WERI-Rb-1 (cell line): ENCODE results near the gene SPTAN1.
A peak's percentile ranks its signal among the peaks of the same experiment; 100 is the strongest.

Experiments used
- DNase-seq: peaks from one replicate; pipeline ENCODE4 v3.0.0-alpha.2; 2020
- H3K27ac ChIP-seq: fragments of 250-450 bp; sonication (Bioruptor Pico); 2 replicates; pipeline ENCODE4 v1.5.1; 2020; ENCODE audit warnings: mild to moderate bottlenecking, moderate library complexity
- H3K27me3 ChIP-seq: fragments of 250-450 bp; sonication (Bioruptor Pico); 2 replicates; pipeline ENCODE4 v1.5.1; 2021; ENCODE audit warnings: mild to moderate bottlenecking, low read depth, moderate library complexity; ENCODE audit not compliant: insufficient read depth, severe bottlenecking
- H3K36me3 ChIP-seq: fragments of 250-450 bp; sonication (Bioruptor Pico); 2 replicates; pipeline ENCODE4 v1.5.1; 2020; ENCODE audit warnings: mild to moderate bottlenecking, moderate library complexity
- H3K4me3 ChIP-seq: 2 replicates; pipeline ENCODE4 v1.5.1; 2011; ENCODE audit warnings: low read depth, mild to moderate bottlenecking, control low read depth, low read length
- H3K9me3 ChIP-seq: fragments of 250-450 bp; sonication (Bioruptor Pico); 2 replicates; pipeline ENCODE4 v1.5.1; 2021; ENCODE audit warnings: mild to moderate bottlenecking, moderate library complexity; ENCODE audit not compliant: severe bottlenecking
- CTCF ChIP-seq: IDR thresholded peaks from 2 replicates; pipeline ENCODE4 v1.5.1; 2011; ENCODE audit warnings: low read depth, mild to moderate bottlenecking, control low read depth, inconsistent platforms, low read length

Gene SPTAN1

DNA sequence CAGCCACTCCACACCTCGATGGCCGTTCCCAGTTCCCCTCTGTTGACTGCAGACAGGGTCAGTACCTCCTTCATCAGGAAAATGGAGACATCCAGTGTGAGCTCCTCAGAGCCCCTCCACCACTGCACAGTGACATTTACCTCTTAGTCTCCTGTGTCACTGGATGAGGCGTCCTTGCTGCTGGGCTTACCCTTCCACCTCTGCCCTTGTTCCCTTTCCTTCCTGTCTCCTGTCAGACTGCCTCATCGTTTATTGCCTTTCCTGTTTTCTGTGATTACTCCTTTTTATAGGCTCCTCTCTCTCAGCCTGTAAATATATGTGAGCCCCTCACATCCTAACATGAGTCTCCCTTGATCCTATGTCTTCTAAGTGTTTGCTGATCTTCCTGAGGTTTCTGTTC lies 23.2 kb upstream of the SPTAN1 start:
- Histone ChIP-seq H3K9me3 (no peaks in the 10 kb centered on the region), H3K27ac (no peak overlapping the region), H3K27me3 (no peaks in the 10 kb centered on the region), H3K36me3 (peaks cover 82% of the 10 kb centered on the region), H3K4me3 (no peak overlapping the region)
- DNase-seq, result no peak
- no peak for TF ChIP-seq CTCF

DNA sequence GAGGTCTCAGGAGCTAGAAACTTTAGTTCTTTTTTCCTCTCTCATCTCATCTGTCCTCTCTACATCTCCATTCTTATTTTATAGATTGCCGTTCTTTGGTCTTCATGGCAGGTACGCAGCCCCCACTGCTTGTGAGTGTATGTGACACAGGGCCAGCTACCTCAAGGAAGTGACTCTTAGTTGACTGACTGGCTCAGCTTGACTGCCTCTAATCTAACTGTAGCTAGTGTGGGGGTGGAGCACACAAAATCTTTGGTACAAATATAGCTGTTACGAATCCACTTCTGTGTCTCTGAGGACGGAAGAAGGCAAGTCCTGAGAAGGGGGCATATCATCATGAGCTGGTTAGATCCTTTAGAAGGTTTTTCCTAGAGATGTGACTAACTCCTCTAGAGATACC lies 19.8 kb upstream of the SPTAN1 start:
- no peak overlapping the region for H3K27ac ChIP-seq
- no peaks in the 10 kb centered on the region for H3K9me3 ChIP-seq
- no peak overlapping the region for H3K4me3 ChIP-seq
- no peak for DNase-seq
- H3K27me3 ChIP-seq, result no peaks in the 10 kb centered on the region
- H3K36me3 ChIP-seq, result peaks cover 59% of the 10 kb centered on the region
- TF ChIP-seq CTCF, result no peak

- TF ChIP-seq CTCF, result no peak
- H3K9me3 ChIP-seq, result no peaks in the 10 kb centered on the region
- peaks cover 57% of the 10 kb centered on the region for H3K36me3 ChIP-seq
- H3K27ac ChIP-seq, result no peak overlapping the region
- no peak overlapping the region for H3K4me3 ChIP-seq
- H3K27me3 ChIP-seq, result no peaks in the 10 kb centered on the region
- no peak for DNase-seq
Observed at GRCh38 chr9:128540634-128541360, 11.6 kb upstream of the SPTAN1 start.

DNA sequence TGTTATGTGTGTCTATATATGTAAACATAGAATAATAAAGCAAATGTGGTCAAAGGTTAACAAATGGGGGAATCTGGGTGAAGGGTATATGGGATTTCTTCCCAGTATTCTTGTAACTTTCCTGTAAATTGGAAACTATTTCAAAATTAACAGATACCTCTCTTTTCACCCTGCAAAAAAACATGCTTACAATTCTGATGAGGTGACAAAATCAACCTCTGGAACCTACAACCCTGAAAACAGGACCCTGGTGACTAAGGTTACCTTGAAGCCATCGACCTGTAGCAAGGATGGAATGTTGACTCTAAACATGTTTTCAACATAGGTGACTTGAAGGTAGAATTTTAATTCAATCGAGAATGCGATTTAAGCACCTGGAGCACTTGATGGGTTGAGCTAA lies 5.9 kb upstream of the SPTAN1 start:
- no peaks in the 10 kb centered on the region for H3K27me3 ChIP-seq
- no peak for TF ChIP-seq CTCF
- no peaks in the 10 kb centered on the region for H3K9me3 ChIP-seq
- no peak for DNase-seq
- H3K36me3 ChIP-seq, result peaks cover 16% of the 10 kb centered on the region
- H3K4me3 ChIP-seq, result no peak overlapping the region
- H3K27ac ChIP-seq, result no peak overlapping the region

- H3K27me3 ChIP-seq, result no peaks in the 10 kb centered on the region
- H3K4me3 ChIP-seq, result no peak overlapping the region
- peak overlapping the region; percentile 48 for H3K27ac ChIP-seq
- no peak for TF ChIP-seq CTCF
- DNase-seq, result peak; percentile 91
- H3K9me3 ChIP-seq, result no peaks in the 10 kb centered on the region
- 0 out of 2 replicates have a peak, but pooled peaks cover 2% of the 10 kb centered on the region for H3K36me3 ChIP-seq
Observed at GRCh38 chr9:128548876-128549275, 3.5 kb upstream of the SPTAN1 start.

DNA sequence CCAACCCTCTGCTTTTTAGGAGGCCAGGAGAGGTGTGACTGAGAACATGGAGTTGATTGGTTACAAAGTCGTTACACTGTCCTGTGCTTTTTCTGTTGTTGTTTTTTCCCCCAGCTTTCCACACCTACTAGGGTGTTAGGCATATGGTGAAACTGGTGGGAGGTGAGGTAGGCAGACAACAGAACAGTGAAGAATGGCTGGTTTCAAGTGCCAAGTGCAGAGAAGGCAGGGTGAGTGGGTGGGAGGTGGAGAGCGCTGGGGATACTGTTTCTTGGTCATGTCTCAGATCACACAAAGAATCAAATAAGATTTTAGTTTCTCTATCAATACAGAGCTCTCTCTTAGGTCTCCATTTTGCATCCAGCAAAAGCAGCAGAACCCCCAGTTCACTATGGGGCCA lies 2.2 kb upstream of the SPTAN1 start:
- Histone ChIP-seq H3K4me3 (no peak overlapping the region), H3K27me3 (no peaks in the 10 kb centered on the region), H3K9me3 (no peaks in the 10 kb centered on the region), H3K27ac (peak overlapping the region; percentile 48), H3K36me3 (peaks cover 5% of the 10 kb centered on the region; the same call in 1 of the 2 replicates)
- no peak for TF ChIP-seq CTCF
- no peak for DNase-seq
